Smooth muscle cell of the brain vasculature (primary cell): ENCODE results near the gene KLHL14.
A peak's percentile ranks its signal among the peaks of the same experiment; 100 is the strongest.
"Not testable (repeated sequence)": the region's sequence is repeated elsewhere in the genome, so short reads cannot be mapped to it uniquely, and the experiment has no call there.

Source experiments
- DNase-seq: peaks from one replicate; pipeline ENCODE4 v3.0.0-alpha.2; 2012; ENCODE audit warnings: low read depth, low spot score

KLHL14 gene

DNA sequence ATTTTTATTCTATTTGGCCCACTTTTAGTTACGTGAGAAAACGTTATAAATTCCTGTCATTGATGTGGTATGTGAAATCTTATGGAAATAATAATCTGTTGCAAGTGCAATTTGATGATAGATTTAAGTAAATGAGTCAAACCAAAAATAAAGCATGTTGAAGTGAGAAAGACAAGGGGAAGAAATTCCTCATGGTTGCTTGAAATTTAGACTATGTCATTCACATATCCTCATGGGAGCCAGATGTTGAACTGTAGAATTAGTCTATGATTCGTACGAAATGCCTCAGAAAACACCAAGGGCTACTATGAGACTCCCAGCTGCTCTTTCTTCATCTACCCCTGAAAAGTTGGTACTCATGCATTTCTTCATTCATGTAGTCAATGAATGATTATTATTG, 55.7 kb downstream of the KLHL14 start:
- DNase-seq: no peak

- DNase-seq: peak; percentile 39
Observed at GRCh38 chr18:32714571-32715148, 58.2 kb downstream of the KLHL14 start.

DNA sequence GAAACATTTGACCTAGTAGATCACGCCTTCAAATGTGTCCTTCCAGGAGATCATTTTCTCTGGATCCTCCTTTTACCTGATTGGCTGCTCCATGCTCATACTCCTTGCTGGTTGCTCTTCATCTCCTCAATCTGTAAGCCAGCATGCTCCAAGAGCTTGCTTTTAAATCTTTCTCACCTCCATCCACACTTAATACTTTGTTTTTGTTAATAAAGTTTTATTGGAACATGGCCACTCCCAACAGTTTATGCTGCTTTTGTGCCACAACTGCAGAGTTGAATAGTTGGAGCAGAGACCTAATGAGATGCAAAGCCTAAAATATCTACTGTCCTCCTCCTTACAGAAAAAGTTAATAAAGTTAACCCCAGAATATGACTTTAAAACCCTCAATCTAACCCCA, 60.0 kb downstream of the KLHL14 start:
- no peak for DNase-seq

- no peak for DNase-seq
Observed at GRCh38 chr18:32711862-32712261, 61.0 kb downstream of the KLHL14 start.

- DNase-seq: no peak
Observed at GRCh38 chr18:32707586-32707985, 65.2 kb downstream of the KLHL14 start.

- no peak for DNase-seq
Observed at GRCh38 chr18:32707147-32707546, 65.7 kb downstream of the KLHL14 start.

- DNase-seq: no peak
Observed at GRCh38 chr18:32701313-32701712, 71.5 kb downstream of the KLHL14 start.

DNA sequence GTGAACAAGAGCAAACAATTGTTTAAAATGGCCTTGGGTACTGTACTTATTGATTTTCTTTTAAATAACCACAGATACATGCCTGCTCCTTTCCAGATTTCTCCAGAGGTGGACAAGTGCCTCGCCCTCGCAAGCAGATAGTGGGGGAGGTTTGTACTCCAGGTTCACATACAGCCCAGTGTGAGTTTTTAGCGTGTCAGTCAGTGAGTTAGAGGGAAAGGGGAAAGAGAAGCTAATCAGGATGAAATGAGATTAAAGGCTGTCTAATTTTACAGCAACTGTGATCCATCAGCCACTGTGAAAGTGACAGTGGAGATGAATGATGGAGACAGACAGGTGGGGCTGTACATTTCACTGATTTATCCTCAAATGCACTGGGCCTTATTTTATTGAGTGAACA, 74.7 kb downstream of the KLHL14 start:
- DNase-seq: no peak

DNA sequence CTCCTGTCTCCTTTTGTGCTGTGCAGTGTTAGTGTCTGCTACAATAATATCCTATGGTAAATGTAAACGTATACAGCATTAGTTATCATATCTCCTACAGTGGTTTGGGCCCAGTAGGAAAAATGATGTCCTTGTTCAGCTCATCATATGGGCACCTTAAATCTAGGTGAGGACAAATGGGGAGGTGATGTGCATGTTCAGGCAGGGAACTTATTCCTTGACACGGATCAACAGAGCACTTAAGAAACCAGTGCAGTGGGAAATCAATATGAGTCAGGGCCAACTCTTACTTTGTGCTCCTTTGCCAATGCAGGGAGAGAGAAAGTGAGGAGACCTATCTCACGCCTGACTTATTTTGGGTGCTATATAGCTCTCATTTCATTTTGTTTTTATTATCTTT, 76.4 kb downstream of the KLHL14 start:
- DNase-seq: no peak

DNA sequence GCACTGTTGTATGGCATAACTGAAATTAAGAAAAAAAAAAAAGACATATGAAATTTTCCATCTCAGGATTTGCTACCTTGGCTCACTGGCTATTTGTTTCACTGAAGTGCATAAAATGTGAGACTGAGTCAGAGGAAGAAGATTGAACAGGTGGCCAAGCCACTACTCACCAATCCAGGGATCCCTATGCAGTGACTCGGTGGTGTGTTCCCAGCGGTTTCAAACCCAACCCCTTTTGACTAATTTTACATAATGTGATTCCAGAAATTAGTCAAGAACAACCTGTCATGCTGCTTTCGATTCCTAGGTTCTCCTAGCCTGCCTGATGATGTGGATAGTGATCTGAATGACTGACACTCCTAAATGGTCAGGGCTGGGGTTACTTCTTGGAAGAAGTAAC, 77.3 kb downstream of the KLHL14 start:
- no peak for DNase-seq

DNA sequence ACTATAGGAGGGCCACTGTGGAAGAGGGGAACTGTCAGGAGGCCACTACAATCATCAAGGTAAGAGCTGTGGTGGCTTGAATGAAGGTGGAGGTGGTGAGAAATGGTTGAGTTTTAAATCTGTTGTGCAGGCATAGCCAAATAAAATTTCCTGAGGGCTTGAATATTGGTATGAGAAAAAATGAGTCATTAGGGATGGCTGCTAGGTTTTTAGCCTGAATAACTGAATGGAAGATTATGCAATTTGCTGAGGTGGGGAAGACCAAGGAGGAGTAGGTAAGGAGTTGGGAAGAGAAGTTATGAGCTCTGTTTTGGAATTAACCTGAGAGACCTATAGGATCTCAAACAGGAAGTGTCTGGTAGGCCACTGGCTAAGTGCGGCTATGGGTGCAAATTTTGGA, 84.0 kb downstream of the KLHL14 start:
- DNase-seq: no peak

GRCh38 chr18:32684940-32685339, 87.9 kb downstream of the KLHL14 start:
- DNase-seq: no peak

DNA sequence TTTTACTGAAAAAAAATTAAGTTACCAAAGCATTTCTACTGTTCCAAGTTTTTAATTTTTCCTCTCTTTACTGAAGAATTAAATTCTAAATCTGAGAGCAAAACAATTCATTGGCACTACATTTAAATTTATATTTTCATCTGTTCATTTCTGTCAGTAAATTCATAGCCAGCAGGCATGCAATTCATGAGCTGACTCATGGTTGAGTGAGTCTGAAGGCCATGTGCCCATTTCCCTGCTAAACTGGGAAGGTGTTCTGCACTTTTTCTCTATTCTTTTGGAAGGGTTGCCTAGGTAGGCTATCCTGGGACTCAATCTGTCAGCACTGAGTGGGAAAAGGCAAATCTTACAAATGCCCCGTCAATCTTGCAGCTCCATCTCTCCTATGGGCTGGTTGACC, 88.7 kb downstream of the KLHL14 start:
- no peak for DNase-seq

DNA sequence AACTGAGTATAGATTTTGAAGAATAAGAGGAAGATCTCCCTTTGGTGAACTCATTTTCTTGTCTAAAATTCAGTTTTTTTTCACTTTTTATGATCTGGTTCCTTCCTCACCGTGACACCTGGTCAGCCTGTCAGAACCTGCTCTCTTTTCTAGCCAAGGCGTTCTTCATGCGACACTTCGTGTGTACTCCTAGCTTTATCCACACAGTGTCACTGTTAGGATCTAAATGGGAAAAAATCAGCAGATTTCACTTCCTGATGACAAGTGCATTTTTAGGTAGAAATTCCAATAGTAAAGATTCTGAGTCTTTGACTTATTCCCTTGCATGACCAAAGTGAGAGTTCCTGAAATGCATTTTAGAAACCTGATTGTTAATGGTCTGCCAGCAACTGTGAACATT, 89.8 kb downstream of the KLHL14 start:
- no peak for DNase-seq

- no peak for DNase-seq
Observed at GRCh38 chr18:32677578-32677977, 95.2 kb downstream of the KLHL14 start.

GRCh38 chr18:32674491-32674890, 98.3 kb downstream of the KLHL14 start:
- DNase-seq: no peak

- DNase-seq: no peak
Observed at GRCh38 chr18:32672398-32672797, 100.4 kb downstream of the KLHL14 start.

- no peak for DNase-seq
Observed at GRCh38 chr18:32670727-32671126, 102.1 kb downstream of the KLHL14 start.

- no peak for DNase-seq
Observed at GRCh38 chr18:32669549-32670165, 103.2 kb downstream of the KLHL14 start.

DNA sequence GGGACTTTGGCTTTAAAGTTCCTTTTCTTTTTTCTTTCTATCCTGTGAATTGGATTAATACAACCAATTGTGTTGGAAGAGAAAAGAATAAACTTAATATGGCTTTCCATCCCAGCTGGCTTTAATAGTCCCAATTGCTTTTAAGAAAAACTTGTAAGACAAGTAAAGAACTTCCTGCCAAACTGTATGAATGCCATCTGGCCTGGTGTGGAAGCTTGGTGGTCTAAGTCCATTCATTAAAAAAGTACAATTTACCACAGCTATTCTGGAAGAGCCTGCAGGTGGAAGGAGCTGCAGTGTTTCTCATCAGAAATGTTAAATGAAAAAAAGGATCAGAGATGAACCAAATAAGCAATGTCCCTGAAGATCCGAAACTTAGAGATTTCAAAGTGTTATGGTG, 103.9 kb downstream of the KLHL14 start:
- DNase-seq: no peak

- DNase-seq: no peak
Observed at GRCh38 chr18:32661486-32662299, 111.1 kb downstream of the KLHL14 start.

GRCh38 chr18:32654507-32654906, 118.3 kb downstream of the KLHL14 start:
- DNase-seq: not testable (repeated sequence)

DNA sequence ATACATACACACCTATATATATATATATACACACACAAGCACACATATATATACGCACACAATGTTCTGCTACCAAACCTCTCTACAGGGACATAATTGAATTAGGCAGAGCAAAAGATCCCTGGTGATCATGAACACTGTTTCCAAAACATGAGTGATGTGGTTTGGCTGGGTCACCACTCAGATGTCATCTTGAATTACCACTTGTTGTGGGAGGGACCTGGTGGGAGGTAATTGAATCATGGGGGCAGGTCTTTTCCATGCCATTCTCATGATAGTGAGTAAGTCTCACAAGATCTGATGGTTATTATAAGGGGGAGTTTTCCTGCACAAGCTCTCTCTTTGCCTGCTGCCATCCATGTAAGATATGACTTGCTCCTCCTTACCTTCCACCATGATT, 135.2 kb downstream of the KLHL14 start:
- not testable (repeated sequence) for DNase-seq
